C4-2B (cell line): Measurements from ENCODE around the gene PTPRN2.

Experiments
- H3K27ac ChIP-seq: fragments of 450-650 bp; 2 replicates; pipeline ENCODE4 v1.5.1; 2017
- CTCF ChIP-seq: fragments of 450-650 bp; conservative IDR thresholded peaks from 2 replicates; pipeline ENCODE4 v1.5.1; 2017; ENCODE audit warnings: mild to moderate bottlenecking
- ZFX ChIP-seq: fragments of 450-650 bp; IDR thresholded peaks from 2 replicates; pipeline ENCODE4 v1.6.1; 2017

PTPRN2 gene

GRCh38 chr7:157840914-157841772 lies 746.5 kb downstream of the PTPRN2 start:
- TF ChIP-seq CTCF (no peak), ZFX (no peak)
- no peak overlapping the region for H3K27ac ChIP-seq

GRCh38 chr7:157840174-157840913 lies 747.3 kb downstream of the PTPRN2 start:
- no peak overlapping the region for H3K27ac ChIP-seq
- TF ChIP-seq CTCF (no peak), ZFX (no peak)

GRCh38 chr7:157839672-157840167 lies 747.9 kb downstream of the PTPRN2 start:
- TF ChIP-seq CTCF (no peak), ZFX (no peak)
- H3K27ac ChIP-seq, result no peak overlapping the region

GRCh38 chr7:157839226-157839625 lies 748.4 kb downstream of the PTPRN2 start:
- no peak overlapping the region for H3K27ac ChIP-seq
- TF ChIP-seq ZFX, result no peak
- TF ChIP-seq CTCF, result no peak

- TF ChIP-seq CTCF (no peak), ZFX (no peak)
- H3K27ac ChIP-seq, result no peak overlapping the region
These were observed 750.1 kb downstream of the PTPRN2 start for GRCh38 chr7:157837561-157837960.

- TF ChIP-seq CTCF (no peak), ZFX (no peak)
- no peak overlapping the region for H3K27ac ChIP-seq
These were observed 750.6 kb downstream of the PTPRN2 start for GRCh38 chr7:157837047-157837446.

- TF ChIP-seq ZFX, result no peak
- TF ChIP-seq CTCF, result no peak
These were observed 753.0 kb downstream of the PTPRN2 start for GRCh38 chr7:157834501-157835163.

More at GRCh38 chr7:157834501-157835163, 753.0 kb downstream of the PTPRN2 start:
- H3K27ac ChIP-seq, result no peak overlapping the region
